ENCODE results near the gene BTBD16.

Gene BTBD16

DNA sequence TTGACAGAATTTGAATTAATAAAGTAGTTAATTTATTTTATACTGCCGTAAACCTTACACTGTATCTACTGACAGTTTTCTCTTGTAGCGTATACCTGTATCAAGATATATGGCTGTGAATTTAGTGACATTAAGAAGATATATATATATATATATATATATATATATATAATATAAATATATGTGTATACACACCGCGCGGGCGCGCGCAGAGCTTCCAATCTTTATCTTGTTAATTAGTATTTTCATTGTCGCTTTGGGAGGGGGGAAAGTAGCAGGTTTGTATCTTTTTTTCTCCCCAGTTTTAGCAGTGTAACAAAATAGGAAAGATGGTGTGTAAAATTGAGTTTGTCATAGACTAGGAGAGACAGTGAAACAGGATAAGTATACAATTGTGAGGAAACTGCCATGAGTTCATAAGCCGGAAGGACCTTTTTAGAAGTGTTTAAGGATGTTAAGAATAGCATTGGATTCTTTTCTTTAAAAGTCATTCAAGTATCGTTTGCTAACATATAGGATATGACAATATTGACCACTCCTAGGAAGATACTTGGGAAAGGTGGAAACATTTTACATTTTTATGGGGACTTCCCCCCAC lies 105.4 kb downstream of the BTBD16 start:
- no peak for DNase-seq

DNA sequence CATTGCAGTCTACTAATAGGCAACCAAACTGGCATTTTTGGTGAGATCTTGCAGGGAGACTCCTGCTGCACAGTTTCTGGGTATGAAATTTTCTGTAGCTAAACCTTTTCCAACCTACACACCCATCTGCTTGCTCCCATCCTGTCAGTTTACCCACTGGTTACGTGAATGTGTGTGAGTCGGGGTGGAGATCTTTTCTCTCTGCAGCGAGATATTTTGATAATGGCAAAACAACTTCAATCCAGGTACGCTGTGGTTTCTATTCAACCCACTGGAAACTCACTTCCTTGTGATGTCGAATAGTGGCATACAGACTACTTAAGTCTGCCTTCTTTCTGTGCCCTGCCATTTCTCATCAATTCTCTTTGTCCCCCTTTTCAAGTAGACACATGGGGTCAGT lies 107.9 kb downstream of the BTBD16 start:
- no peak for DNase-seq

DNA sequence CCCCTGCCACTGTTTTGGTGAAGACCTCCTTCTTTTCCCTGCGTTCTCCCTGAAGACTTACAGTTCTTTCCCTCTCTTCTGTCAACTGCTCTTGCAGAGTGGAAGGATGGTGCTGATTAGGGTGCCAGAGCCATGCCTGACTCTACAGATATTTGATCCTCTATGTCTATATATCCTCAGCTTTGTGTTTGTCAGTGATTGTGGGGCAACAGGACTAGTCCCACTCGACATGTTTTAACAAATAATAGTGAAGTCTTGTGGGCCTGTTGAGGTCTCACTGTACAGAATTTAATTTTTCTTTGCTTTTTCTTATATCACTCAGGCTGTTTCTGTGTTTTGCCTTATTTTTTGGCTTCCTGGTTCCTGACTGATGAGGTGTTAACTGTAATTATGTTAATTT lies 108.4 kb downstream of the BTBD16 start:
- DNase-seq: no peak

DNA sequence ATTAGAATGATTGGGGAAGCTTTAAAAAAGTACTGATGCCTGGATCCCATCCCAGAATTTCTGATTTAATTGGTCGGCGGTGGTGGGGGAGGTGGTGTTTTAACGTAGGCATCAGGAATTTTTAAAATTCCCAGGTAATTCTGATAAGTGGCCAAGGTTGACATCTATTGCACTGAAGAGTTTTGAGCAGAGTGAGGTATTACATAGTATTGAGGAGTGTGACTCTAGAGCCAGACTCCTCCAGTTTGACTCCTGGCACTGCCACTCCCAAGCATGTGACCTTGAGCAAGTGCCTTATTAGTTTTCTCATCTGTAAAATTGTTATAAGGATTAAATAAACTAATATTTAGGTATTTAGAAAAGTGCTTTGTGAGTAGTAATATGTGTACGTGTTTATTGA lies 109.6 kb downstream of the BTBD16 start:
- DNase-seq: no peak

DNA sequence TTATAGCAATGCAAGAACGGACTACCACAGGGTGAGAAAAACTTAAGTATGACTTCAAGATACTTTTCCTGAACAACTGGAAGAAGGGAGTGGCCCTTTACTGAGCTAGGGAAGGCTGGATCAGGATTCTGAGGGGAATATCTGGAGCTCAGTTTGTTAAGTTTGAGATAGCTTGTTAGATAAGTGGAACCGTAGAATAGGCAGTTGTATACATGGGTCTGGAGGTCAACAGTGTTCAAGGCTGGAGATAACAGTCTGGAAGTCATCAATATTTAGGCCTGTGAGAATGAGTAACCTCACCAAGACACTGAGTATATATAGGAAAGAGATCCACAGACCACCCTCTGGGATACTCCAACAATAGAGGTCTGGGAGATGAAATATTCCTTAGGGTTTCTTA lies 110.6 kb downstream of the BTBD16 start:
- DNase-seq: no peak

DNA sequence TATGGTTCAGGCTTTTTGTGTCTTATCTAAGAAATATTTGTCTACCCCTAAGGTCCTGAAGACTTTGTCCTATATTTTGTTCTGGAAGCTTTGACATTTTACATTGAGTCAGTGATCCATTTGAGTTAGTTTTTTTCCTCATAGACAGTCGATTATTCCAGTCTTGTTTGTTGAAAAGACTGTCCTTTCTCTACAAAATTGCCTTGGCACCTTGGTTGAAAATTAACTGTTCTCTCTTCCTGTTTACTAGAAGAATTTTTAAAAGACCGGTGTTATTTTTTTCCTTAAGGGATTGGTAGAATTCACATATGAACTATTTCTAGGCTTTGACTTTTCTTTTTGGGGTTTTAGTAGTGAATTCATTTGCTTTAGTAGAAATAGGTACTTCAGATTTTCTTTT lies 115.4 kb downstream of the BTBD16 start:
- DNase-seq: no peak

DNA sequence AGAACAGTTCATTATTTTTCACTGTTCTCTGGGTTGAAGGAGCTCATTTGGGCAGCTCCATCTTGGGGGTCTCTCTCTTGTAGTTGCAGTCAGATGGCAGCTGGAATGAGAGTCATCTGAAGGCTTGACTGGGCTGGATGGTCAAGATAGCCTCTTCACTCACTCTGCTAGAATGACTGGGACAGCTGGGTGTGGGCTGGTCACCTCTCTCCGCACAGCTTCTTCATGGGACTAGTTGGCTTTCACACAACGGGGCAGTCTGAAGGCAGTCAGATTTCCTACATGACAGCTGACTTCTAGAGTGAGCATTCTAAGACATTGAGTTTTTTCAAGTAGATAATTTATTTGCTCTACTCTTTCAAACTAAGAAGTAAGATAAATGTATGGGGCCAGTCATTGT lies 116.5 kb downstream of the BTBD16 start:
- no peak for DNase-seq

Measured in effector CD4-positive, alpha-beta T cell (primary cell).